HG03354 (cell line): ENCODE results near the gene ARHGEF16.

Experiments used
- ATAC-seq: cut with Tn5 transposase; IDR thresholded peaks from one replicate; pipeline ENCODE4 v1.9.1; 2021; ENCODE audit warnings: mild to moderate bottlenecking; ENCODE audit not compliant: unreplicated experiment, poor library complexity, severe bottlenecking

Gene ARHGEF16

DNA sequence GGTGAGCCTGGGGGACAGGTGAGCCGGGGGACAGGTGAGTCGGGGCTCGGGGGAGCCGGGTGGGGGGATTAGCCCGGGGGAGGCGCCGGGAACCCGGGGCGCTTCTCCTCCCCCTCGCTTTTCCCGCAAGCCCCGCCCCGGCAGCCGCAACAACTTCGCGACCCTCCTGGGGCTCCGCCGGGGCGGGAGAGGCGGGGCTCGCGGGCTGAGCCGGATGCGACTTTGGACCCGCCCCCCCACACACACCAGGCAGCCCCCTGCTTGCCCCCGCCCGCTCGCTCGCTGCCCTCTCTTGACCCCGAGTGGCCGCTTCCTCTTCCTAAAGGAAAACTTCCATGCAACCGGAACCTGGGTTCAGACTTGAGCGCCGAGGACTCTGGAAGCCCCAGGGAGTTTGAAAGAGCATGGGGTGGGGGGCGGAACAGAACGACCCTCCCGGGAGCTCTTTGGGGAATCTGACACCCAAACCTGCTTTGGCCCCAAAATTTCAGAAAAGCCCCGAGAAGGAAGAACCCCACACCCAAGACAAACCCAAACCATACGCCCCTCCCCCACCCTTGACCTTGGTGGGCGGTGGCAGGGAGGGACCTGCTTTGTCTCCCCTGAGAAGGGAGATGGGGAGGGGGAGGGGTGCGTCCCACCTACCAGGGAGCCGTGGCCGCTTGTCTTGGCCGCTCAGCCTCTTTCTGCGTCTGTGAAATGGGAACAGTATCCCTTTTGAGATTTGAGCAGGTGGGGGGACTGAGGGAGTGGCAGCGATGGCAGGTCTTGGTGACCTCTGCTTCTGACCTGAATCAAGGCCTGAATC is 550 bp downstream of the ARHGEF16 start:
- ATAC-seq, result no peak

DNA sequence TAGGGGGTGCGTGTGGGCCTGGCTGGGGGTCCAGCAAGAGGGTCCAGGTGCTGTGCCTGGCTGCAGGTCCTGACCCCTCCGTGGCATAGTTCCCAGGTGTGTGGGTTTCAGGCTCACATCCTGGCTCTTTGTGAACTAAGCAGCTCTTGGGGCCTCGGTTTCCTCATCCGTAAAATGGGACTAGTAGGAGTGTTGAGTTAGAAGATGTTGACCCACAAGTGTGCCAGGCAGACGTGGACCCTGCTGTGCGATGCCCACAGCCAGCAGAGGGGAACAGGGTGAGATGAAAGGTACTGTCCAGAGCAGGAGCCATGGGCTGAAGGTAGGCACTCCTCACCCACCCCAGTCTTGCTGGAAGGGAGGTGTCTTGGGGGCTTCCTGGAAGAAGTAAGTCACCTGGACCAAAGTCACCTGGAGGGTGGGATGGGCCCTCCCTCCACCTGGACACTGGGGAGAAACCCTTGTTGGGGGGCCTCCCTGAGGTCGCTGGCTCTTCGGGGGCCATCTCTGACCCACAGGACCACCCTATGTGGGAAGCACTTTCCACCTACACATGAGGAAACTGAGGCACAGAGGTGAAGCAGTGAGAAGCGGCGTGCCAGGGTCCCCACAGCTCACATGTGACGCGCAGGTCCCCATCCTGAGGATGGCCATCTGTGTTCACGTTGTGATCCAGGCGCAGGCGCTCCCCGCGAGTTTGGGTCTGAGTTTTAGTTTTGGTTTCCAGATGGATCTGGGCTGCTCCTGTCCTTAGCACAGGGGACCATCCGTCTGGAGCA is 1.4 kb downstream of the ARHGEF16 start:
- ATAC-seq, result no peak

DNA sequence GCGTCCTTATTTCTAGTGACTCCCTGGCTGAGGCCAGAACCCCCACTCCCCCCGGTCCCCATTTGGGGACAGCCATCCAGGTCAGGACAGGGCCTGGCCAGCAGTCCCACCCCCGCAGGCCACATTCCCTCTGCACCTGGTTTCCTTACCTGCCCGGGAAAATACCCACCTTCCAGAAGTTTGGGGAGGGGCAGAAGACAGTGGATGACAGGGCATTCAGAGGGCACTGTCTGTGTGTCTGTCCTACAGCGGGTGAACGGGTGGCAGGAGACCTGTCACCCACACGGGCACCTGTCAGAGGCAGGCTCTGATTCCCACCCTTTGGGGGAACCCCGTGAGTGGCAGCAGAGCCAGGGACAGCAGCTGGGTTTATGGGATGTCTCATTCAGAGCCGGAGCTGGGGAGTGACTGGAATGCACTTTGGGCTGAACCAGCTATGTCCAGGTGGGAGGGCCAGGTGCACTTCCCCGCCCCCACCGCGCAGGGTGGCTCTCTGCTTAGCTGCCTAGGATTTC is 2.0 kb downstream of the ARHGEF16 start:
- no peak for ATAC-seq

DNA sequence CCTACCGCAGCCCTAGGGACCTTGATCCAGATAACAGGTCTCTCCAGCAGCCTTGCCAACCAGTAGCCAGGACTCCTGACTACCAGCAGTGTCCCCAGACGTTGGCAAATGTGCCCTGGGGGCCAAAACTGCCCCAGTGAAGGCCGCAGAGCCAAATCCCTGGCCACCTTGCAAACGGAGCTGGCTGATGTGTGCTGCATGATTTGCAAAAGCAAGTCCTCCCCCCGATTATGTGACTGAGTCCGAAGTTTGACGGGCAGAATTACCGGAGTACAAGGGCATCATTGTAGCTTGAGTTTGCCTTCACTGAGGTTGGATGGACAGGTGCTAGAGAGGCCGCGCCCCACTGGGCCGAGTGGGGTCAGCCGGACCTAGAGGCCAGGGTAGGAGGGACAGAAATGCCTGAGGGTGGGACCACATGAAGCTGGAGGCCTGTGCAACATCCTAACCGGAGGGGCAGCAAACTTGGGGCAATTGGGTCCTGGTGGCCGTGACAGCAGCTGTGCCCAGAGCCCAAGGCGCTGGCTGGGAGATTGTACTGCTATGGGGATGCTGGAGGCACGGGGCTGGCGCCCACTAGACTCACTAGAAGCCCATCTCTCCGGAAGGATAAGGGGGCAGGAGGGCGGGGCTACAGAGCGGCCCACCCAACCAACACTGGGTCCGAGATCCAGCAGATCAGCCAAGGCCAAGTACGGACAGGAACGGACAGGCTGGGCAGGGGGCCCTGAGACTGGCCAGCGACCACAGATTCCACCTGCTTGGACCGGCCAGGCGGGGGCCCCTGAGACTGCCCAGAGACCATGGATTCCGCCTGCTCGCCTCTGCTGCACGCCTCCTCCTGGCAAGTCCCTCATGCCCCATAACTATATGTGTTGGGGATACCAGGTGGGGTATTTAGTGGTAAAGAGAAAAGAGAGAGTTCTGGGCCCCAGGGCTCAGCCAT is 2.8 kb downstream of the ARHGEF16 start:
- ATAC-seq, result no peak

DNA sequence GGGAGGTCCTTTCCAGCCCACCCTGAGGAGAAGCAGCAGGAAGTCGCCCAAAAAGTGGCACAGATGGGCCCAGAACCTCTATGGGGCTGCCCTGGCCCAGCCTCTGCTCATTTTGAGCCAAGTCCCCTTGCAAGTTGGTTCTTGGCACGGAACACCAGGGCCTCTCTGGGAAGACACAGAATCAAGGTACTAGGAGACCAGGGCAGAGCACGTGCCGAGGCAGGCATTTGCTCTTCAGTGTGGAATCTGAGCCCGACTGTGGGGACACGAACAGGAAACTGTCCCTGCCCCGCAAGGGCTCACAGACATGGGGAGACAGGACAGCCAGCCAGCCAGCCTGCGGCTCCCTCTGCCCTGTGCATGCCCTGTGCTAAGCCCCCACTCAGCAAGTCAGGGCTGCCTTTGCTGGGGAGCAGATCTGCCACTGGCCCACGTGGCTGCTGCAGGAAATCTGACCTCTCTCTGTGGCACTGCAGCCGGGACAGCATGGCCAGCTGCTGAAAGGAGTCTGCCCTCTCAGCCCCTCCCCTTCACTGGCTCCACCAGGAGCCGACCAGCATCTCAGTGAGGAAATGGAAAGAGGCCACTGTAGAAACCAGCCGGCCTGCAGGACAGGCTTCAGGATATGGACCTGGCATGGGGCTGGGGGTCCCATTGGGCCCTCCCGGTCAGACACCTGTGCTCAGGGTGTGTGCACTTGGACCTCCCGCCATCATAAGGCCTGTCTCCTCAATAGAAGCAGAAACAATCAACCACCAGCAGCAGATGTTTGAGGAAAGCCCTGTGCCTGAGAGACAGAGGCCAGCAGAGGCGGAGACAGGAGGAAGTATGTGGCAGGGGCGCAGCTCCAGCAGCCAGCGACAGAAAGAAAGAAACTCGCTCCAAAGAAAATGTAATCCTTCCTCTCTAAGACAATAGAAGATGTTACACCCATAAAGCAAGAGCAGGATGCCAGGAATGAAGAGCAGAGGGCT is 3.7 kb downstream of the ARHGEF16 start:
- ATAC-seq, result no peak

DNA sequence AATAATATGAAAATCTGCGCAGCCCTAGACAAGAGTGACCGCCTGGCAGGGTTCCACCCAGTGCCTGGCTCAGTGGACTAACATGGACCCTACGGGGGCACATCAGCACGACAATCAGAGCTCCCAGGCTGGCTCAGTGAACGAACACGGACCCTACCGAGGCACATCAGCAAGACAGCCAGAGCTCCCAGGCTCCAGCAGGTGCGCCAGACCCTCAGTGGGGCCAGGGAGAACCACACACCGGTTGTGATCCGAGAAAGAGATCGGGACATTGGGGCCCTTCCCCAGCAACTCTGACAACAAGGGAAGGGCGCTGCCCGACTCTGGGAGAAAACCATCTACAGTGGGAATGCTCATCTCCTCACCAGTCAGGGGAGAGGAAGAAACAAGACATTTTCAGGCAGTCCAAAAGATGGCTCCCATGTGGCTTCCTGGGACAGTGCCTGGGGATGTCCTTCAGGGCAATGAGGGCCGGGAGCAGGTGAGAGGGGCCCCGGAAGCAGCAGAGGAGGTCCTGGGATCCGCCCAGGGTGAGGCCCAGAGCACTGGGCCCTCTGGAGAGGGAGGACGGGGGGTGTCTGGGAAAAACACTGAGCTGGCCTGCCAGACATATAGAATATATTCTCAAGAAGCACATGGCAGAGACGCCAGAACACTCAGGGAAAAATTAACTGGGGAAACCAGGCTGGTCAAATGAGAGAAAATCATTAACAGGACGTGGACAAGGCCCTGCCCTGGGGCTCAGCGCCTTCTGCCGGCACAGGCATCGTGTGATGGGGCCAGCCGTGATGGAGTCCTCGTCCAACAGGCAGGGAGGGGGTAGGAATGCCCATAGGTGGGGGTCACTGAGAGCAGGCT is 4.8 kb downstream of the ARHGEF16 start:
- ATAC-seq, result no peak

DNA sequence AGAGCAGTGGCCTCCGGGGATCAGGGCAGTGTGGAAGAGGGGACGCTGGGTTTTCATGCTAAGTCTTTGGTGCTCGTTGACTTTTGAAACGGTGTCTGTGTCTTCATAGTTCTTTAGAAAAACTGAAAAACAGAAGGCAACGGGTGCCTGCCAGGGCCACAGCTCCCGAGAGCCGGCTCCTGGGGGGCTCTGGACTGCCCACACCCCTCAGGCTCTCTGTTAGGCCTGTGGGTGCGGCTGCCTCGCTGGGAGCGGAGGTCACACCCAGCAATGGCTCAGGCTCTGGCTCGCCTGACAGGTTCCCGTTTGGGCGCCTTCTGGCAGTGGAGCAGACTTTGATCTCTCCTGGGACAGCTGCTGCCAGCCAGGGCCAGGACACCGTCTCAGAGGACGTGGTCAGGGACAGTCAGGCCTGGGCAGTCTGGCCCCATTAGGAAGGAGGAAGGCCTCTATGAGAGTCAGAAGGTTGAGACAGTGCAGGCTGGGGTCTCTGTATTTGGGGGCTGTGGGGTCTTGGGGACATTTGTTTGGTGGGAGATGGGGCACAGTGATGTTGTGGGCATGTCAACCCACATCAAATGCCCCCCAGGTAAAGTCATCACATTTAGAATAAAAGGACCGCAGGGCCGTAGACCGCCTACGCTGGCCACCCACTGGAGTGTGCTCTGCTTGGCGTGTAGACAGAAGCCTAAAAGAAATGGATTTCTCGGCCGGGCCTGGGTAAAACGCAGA is 5.6 kb downstream of the ARHGEF16 start:
- ATAC-seq, result no peak

DNA sequence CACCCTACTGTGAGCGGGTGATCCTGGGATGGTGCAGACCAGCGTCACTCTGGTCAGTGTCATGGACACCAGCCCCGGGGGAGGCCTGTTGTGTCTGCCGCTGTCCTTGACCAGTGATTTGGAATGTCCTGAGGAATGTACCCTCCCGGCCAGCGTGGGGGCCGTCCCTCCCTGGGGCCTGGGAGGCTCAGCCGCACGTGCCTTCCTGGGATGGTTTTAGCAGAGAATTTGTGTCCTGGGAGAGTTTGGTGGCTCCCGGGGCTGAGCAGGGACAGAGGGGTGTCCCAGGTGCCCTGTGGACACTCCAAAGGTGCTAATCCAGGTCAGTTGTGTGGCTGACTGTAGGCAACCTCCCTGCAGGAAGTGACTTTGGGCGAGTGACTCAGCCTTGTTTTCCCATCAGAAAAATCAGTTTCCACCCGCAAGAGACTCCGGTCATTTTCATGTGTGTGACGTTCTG is 6.2 kb downstream of the ARHGEF16 start:
- ATAC-seq, result no peak

DNA sequence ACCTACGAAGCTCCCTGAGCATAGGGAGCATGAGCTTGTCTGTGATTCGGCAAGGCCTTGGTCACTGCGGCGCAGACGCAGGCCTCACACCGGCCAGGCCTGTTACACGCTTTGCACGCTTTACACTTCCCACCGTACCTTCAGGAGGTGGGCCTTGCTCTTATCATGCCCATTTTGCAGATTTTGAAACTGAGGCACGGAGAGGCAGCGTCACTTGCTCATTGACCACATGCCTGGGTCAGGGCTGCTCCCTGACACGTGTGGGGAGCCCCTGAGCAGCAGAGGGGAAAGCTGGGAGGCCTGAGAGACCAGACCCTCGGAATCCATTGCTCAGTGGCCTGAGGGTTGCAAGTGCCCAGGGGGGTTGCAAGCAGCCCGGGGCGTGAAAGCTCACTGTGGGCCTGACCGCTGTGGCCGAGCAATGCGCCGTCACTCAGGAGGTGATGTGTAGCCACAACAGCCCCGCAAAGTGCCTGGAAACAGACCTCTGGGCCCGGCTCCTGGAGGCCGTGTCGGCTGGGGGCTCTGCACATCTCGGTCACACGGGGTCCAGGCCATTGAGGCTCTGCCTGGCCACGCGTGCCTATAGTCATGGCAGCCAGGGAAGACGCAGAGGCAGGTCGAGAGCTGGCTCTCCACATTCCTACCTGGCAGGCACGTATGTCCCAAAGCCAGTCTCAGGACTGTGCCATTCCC is 6.9 kb downstream of the ARHGEF16 start:
- ATAC-seq, result no peak

DNA sequence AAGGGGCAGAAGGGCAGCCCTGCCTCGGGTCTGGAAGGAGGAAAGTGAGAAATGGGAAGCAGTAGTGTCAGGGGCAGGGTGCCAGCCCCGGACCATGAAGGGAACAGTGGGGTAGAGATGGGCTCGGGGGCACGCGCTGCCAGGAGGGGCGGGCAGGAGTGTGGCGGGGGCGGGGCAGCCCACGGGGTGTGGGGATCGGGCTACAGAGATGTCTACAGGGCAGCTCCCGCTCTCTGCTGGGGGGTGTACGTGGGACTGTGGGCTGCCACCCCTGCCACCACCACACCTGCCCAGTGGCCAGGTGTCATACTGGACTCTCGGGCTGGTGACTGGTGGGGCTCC is 7.4 kb downstream of the ARHGEF16 start:
- ATAC-seq, result no peak

DNA sequence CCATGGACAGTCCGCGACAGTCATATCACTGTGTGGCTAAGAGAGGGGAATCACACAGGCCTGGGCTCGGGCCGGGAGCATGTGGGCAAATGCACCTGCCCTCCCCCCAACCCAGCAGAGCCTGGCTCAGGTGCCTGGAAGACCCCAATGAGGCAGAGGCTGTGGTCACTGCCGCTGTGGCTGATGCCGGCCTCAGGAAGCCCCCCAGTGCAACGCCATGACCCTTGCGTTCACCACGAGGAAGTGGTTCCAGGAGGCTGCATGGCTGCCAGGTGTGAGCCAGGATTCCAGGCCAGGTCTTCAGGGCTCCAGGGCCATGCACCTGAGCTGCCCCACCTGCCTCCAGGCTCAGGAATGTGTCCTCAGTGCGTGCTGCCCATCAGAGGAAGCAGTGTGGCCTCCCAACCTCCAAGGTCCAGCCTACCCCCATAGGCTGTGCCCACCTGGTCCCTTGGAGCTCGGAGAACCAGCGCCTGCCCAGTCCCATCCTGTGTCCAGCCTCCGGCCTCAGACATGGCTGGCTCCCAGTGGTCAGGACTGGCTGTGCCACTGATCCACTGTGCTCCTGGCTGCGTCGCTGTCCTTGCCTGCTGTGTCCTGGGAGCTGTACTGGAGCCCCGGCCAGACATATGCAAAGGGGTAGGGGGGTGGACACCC is 8.0 kb downstream of the ARHGEF16 start:
- ATAC-seq, result no peak

DNA sequence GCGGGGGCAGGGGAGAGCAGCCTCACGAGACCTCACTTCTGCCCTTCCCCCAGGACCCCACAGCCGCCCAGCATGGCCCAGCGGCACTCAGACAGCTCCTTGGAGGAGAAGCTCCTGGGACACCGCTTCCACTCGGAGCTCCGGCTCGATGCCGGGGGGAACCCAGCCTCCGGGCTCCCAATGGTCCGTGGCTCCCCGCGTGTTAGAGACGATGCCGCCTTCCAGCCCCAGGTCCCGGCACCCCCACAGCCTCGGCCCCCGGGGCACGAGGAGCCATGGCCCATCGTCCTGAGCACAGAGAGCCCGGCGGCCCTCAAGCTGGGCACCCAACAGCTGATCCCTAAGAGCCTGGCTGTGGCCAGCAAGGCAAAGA is 8.5 kb downstream of the ARHGEF16 start:
- ATAC-seq, result no peak

DNA sequence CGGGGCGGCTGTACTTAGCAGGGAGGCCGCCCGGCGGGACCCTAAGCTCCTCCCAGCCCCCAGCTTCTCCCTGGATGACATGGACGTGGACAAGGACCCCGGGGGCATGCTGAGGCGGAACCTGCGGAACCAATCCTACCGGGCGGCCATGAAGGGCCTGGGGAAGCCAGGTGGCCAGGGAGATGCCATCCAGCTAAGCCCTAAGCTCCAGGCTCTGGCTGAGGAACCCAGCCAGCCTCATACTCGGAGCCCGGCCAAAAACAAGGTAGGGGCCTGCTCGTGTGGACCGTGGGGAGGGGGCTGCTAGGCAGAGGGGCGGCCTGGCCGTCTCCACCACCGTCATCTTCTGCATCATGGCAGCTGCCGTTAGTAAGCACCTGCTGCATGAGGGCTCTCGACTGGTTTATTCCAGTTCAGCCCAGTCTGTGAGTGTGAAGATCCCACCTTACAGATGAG is 9.0 kb downstream of the ARHGEF16 start:
- ATAC-seq, result no peak

DNA sequence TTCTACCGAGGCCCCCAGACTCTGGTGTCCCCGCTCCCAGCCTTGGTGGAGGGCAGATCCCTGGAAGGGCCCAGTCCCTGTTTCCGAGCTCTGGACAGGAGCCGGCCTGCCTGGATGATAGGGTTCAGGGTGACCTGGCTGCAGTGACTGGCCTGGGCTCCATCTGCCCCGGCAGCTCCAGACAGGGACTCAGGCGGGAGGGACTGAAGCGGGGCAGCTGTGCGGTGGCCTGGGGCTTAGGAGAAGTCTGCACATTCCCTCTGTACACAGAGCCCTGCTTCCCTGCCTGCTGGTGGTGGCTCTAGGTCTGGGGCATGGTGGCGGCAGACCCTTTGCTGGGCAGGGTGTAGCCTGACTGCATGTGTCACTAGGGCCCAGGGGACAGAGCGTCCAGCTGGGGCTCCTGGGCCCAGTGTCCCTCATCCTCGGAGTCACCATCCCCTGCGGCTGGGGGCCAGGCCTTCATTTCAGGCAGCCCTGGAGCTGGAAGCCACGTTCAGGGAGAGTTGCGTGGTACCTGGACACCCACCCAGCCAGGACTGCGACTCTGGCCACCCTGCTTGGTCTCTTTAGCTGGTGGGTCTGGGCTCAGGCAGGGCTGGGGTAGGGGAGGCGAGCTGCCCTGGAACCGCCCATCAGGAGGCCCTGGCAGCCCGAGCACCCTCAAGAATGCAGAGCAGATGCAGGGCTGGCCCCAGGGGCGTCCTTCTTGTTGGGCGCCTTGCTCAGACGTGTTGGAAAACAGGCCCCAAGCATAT is 9.6 kb downstream of the ARHGEF16 start:
- ATAC-seq, result no peak

DNA sequence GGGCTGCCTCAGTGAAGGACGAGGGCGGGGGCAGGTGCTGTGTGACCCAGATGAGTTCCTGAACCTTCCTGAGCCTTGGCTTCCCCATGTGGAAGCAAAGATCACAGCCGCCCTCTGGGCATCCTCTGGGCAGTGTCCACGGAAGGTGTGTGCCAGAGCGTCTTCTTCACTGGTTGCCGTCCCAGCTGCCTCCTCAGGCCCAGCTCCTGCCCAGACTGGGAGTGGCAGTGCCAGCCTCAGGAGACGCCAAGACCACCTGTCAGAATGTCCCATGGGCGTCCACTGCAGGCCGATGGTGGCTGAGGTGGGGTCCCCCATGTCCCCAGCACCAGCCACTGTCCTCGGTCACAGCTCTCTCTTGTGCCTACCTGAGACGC is 10.2 kb downstream of the ARHGEF16 start:
- ATAC-seq, result no peak
